CD4-positive, alpha-beta T cell (primary cell): ENCODE results near the gene CPM. TPM values are rescaled to one million over a fixed set of nuclear protein-coding genes. Genes with fewer than 3 reads are reported as not detected.

Experiments used
- ATAC-seq: fragments of 200-7000 bp; cut with Tn5 transposase; one replicate; pipeline ENCODE4 v1.10.0; 2022; ENCODE audit warnings: mild to moderate bottlenecking; ENCODE audit not compliant: poor library complexity
- CTCF ChIA-PET: fragments of 350-600 bp; sonication (Branson Sonifier 250); formaldehyde crosslinking; loops from one replicate; lab custom pipeline; 2021; ENCODE audit warnings: antibody characterized with exemption, inconsistent platforms; lab: Charles Lee
- POLR2A ChIA-PET: fragments of 350-600 bp; sonication (Branson Sonifier 250); formaldehyde crosslinking; loops from one replicate; lab custom pipeline; 2021; ENCODE audit warnings: antibody characterized with exemption, inconsistent platforms; lab: Charles Lee
- DNase-seq, 14 experiments: peaks; one replicate each; pipeline ENCODE4 v3.0.0-alpha.2; 2013 to 2020; ENCODE audit warnings: mixed read lengths in 2 of 14
- H3K27ac ChIP-seq, 2 donors: one replicate each; pipeline versions ENCODE4 v1.5.1 to v1.7.0; 2013; ENCODE audit warnings: low read length in 2 of 2, low read depth in 1 of 2, mild to moderate bottlenecking in 1 of 2
- H3K27me3 ChIP-seq, 2 experiments: 1 replicate in 1 of 2; 2 replicates in 1 of 2; pipeline versions ENCODE4 v1.6.1 to v1.7.0; 2013; ENCODE audit warnings: low read length in 2 of 2, control low read depth in 1 of 2, mild to moderate bottlenecking in 1 of 2, moderate library complexity in 1 of 2; ENCODE audit not compliant: insufficient read depth in 2 of 2, control insufficient read depth in 1 of 2
- H3K36me3 ChIP-seq: one replicate; pipeline ENCODE4 v1.6.1; 2013; ENCODE audit warnings: low read length, control low read depth; ENCODE audit not compliant: insufficient read depth
- H3K4me1 ChIP-seq: one replicate; pipeline ENCODE4 v1.6.1; 2013; ENCODE audit warnings: low read length, control low read depth; ENCODE audit not compliant: insufficient read depth
- H3K4me3 ChIP-seq: one replicate; pipeline ENCODE4 v1.5.1; 2013; ENCODE audit warnings: mild to moderate bottlenecking, low read length, moderate library complexity
- H3K9me3 ChIP-seq, 2 experiments: 1 replicate in 1 of 2; 2 replicates in 1 of 2; pipeline versions ENCODE4 v1.6.1 to v1.7.0; 2013; ENCODE audit warnings: low read length in 2 of 2, mild to moderate bottlenecking in 2 of 2, control low read depth in 1 of 2, moderate library complexity in 1 of 2; ENCODE audit not compliant: control insufficient read depth in 1 of 2, insufficient read depth in 1 of 2
- H3K27ac Mint-ChIP-seq: one replicate; pipeline ENCODE4 v1.8.0; 2020; ENCODE audit warnings: mixed read lengths
- H3K27me3 Mint-ChIP-seq: one replicate; pipeline ENCODE4 v1.8.0; 2021; ENCODE audit warnings: mixed read lengths
- H3K36me3 Mint-ChIP-seq: one replicate; pipeline ENCODE4 v1.8.0; 2021; ENCODE audit warnings: low read depth, mixed read lengths
- H3K4me1 Mint-ChIP-seq: one replicate; pipeline ENCODE4 v1.8.0; 2021; ENCODE audit warnings: low read depth, mixed read lengths
- H3K4me3 Mint-ChIP-seq: one replicate; pipeline ENCODE4 v1.8.0; 2020; ENCODE audit warnings: mild to moderate bottlenecking, mixed read lengths
- H3K9me3 Mint-ChIP-seq: one replicate; pipeline ENCODE4 v1.8.0; 2020; ENCODE audit warnings: mixed read lengths
- intact Hi-C, 2 experiments: fragments of 100-400 bp; cut with DNase I in 1 of 2; cut with micrococcal nuclease in 1 of 2; formaldehyde crosslinking; loops; one replicate each; pipeline versions ENCODE4 v1.15.1 to v1.9.0; 2023 to 2025; cut with DNase I, micrococcal nuclease
- total RNA-seq, 174 experiments: library from RNA in 2 of 174; stranded (reverse) in 2 of 174; gene quantifications; one replicate each; pipeline ENCODE4 v1.2.3 and lab custom pipeline; 2021 to 2026
- TF ChIP-seq, protein P1 (sequence below): fragments of 200-600 bp; IDR thresholded peaks from one replicate; pipeline ENCODE4 v1.8.0; 2022; ENCODE audit warnings: antibody characterized with exemption, mild to moderate bottlenecking

CPM gene
- total RNA-seq, 2 experiments from 2014 or later: 1.9 to 2.2 TPM

DNA sequence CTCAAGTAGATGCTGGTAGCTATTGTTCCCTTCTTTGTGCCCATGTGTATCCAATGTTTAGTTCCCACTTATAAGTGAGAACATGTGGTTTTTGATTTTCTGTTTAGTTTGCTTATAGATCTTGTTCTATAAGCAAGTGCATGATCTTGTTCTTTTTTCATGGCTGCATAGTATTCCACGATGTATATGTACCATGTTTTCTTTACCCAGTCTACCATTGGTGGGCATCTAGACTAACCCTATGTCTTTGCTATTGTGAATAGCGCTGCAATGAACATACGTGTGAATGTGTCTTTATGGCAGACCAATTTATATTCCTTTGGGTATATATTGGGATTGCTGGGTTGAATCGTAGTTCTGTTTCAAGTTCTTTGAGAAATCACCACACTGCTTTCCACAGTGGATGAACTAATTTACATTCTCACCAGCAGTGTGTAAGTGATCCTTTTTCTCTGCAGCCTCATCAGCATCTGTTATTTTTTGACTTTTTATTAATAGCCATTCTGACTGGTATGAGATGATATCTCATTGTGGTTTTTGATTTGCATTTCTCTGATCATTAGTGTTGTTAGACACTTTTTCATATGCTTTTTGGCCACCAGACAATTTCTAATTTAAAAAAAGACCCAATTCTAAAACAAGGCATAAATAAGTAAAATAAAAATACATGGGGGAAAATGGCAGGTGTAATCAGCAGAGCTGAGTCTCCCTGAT, 50.6 kb downstream of the CPM start:
- Mint-ChIP-seq H3K27ac (no peak overlapping the region), H3K27me3 (no peaks in the 10 kb centered on the region), H3K4me3 (no peak overlapping the region), H3K9me3 (peaks cover 3% of the 10 kb centered on the region), H3K4me1 (no peaks in the 10 kb centered on the region), H3K36me3 (no peaks in the 10 kb centered on the region)
- ChIA-PET CTCF (no interaction called here), POLR2A (no interaction called here)
- intact Hi-C loops: no loop called here
- Histone ChIP-seq H3K9me3 (no peaks in the 10 kb centered on the region), H3K36me3 (no peaks in the 10 kb centered on the region), H3K4me1 (no peaks in the 10 kb centered on the region), H3K27ac (no peak overlapping the region), H3K27me3 (no peaks in the 10 kb centered on the region), H3K4me3 (no peak overlapping the region)
- DNase-seq: no peak
- ATAC-seq: no peak
- TF ChIP-seq, protein P1, sequence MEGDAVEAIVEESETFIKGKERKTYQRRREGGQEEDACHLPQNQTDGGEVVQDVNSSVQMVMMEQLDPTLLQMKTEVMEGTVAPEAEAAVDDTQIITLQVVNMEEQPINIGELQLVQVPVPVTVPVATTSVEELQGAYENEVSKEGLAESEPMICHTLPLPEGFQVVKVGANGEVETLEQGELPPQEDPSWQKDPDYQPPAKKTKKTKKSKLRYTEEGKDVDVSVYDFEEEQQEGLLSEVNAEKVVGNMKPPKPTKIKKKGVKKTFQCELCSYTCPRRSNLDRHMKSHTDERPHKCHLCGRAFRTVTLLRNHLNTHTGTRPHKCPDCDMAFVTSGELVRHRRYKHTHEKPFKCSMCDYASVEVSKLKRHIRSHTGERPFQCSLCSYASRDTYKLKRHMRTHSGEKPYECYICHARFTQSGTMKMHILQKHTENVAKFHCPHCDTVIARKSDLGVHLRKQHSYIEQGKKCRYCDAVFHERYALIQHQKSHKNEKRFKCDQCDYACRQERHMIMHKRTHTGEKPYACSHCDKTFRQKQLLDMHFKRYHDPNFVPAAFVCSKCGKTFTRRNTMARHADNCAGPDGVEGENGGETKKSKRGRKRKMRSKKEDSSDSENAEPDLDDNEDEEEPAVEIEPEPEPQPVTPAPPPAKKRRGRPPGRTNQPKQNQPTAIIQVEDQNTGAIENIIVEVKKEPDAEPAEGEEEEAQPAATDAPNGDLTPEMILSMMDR: no peak

DNA sequence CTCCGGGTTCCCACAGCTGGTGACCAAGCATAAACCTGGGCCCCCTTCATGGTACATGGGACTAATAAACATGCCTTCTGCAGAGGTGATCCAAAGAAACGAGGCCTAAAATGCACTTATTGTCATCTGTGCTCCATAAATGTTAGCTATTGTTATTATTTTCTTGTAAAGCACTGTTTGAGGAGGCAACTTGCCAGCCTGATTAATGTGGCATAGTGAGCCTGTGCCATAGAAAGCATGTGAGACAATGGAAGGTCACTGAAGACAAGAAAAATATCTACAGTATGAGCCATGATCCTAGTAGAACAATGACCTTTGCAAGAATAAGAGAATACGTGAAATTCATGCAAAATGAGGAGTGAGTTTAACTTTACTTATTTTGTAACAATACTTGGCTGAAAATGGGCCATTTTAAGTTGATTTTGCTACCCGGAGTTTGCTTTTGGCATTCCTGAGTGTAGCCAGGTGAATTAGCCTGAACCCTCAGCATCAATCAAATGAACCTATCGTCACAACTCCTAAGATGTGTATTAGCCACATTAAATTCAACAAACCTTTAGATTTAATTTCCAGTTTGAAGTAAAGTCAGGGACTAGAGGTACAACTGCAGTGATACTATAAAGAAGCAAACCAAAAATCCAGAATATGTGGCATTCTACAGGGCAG, 52.2 kb downstream of the CPM start:
- no peak overlapping the region for H3K4me3 ChIP-seq
- ChIA-PET CTCF (no interaction called here), POLR2A (no interaction called here)
- Mint-ChIP-seq H3K36me3 (no peaks in the 10 kb centered on the region), H3K27me3 (no peaks in the 10 kb centered on the region), H3K4me3 (no peak overlapping the region), H3K4me1 (no peaks in the 10 kb centered on the region), H3K9me3 (peaks cover 3% of the 10 kb centered on the region), H3K27ac (no peak overlapping the region)
- DNase-seq (no peak), ATAC-seq (no peak)
- TF ChIP-seq, protein P1: no peak
- H3K27ac ChIP-seq: no peak overlapping the region
- intact Hi-C loops: no loop called here
- H3K36me3 ChIP-seq: no peaks in the 10 kb centered on the region
- no peaks in the 10 kb centered on the region for H3K27me3 ChIP-seq
- no peaks in the 10 kb centered on the region for H3K4me1 ChIP-seq
- no peaks in the 10 kb centered on the region for H3K9me3 ChIP-seq

GRCh38 chr12:68878846-68879245, 54.1 kb downstream of the CPM start:
- no peaks in the 10 kb centered on the region for H3K27me3 ChIP-seq
- no peak overlapping the region for H3K4me3 Mint-ChIP-seq
- no peak overlapping the region for H3K4me3 ChIP-seq
- H3K4me1 ChIP-seq: no peaks in the 10 kb centered on the region
- intact Hi-C loops: no loop called here
- no peaks in the 10 kb centered on the region for H3K36me3 Mint-ChIP-seq
- no peak for DNase-seq
- no peak overlapping the region for H3K27ac Mint-ChIP-seq
- POLR2A ChIA-PET: no interaction called here
- CTCF ChIA-PET: no interaction called here
- no peaks in the 10 kb centered on the region for H3K4me1 Mint-ChIP-seq
- H3K9me3 ChIP-seq: no peaks in the 10 kb centered on the region
- H3K36me3 ChIP-seq: no peaks in the 10 kb centered on the region
- ATAC-seq: no peak
- H3K27ac ChIP-seq: no peak overlapping the region
- peaks cover 3% of the 10 kb centered on the region for H3K9me3 Mint-ChIP-seq
- H3K27me3 Mint-ChIP-seq: no peaks in the 10 kb centered on the region
- TF ChIP-seq, protein P1: no peak
